Endothelial cell of umbilical vein (primary cell): ENCODE measurements around the gene LRRC74B. TPM values are rescaled to one million over a fixed set of nuclear protein-coding genes. Genes with fewer than 3 reads are reported as not detected.

Experiments
- BruUV-seq: library from RNA; stranded (reverse); fragments of 400-500 nt; replicated peaks from 2 replicates; lab custom pipeline; 2021; lab: Mats Ljungman, UMichigan
- CTCF ChIA-PET: fragments of 300-600, 350-600 bp; sonication (Branson Sonifier 250); formaldehyde crosslinking; loops from one replicate; lab custom pipeline; 2021; ENCODE audit warnings: antibody characterized with exemption, inconsistent platforms; lab: Charles Lee
- POLR2A ChIA-PET: fragments of 300-600, 350-600 bp; sonication (Branson Sonifier 250); formaldehyde crosslinking; loops from one replicate; lab custom pipeline; 2021; ENCODE audit warnings: antibody characterized with exemption, inconsistent platforms; lab: Charles Lee
- DNase-seq: peaks from one replicate; pipeline ENCODE4 v3.0.0-alpha.2; 2011; ENCODE audit warnings: low read depth, low spot score
- FAIRE-seq: peaks from 2 replicates; lab custom pipeline; 2011; peaks lifted over from hg19 to GRCh38; lab: Jason Lieb, UNC
- H2AFZ ChIP-seq: 2 replicates; pipeline ENCODE4 v1.6.0; 2012; ENCODE audit warnings: low read depth, low read length, control low read depth, inconsistent platforms
- H3K27ac ChIP-seq: 2 replicates; pipeline ENCODE4 v1.5.1; 2011; ENCODE audit warnings: low read depth, mild to moderate bottlenecking, control low read depth, low read length, moderate library complexity; ENCODE audit not compliant: insufficient read depth
- H3K27me3 ChIP-seq, 2 experiments: 2 replicates each; pipeline versions ENCODE4 v1.6.0 to v1.6.1; 2011; ENCODE audit warnings: low read length in 2 of 2, mixed read lengths in 1 of 2; ENCODE audit not compliant: control insufficient read depth in 2 of 2, insufficient read depth in 2 of 2
- H3K36me3 ChIP-seq, 2 experiments: 2 replicates in 1 of 2; 3 replicates in 1 of 2; pipeline ENCODE4 v1.5.1; 2011; ENCODE audit warnings: low read length in 2 of 2, mild to moderate bottlenecking in 1 of 2, moderate library complexity in 1 of 2; ENCODE audit not compliant: control insufficient read depth in 2 of 2, insufficient read depth in 2 of 2; ENCODE audit errors: extremely low read depth in 1 of 2
- H3K4me1 ChIP-seq: 3 replicates; pipeline ENCODE4 v1.5.1; 2011; ENCODE audit warnings: mild to moderate bottlenecking, low read length; ENCODE audit not compliant: control insufficient read depth, insufficient read depth; ENCODE audit errors: extremely low read depth
- H3K4me2 ChIP-seq: 2 replicates; pipeline ENCODE4 v1.6.1; 2011; ENCODE audit warnings: low read length, control low read depth, mixed read lengths; ENCODE audit not compliant: insufficient read depth
- H3K4me3 ChIP-seq, 3 experiments: fragments of 200-600 bp in 1 of 3; sonication (generic), shearing (Covaris generic) in 1 of 3; replicated peaks in 1 of 3; 2 replicates each; pipeline ENCODE4 v1.5.1; 2011 to 2016; ENCODE audit warnings: control low read depth in 3 of 3, low read length in 3 of 3, mild to moderate bottlenecking in 2 of 3, inconsistent platforms in 1 of 3, low read depth in 1 of 3, moderate library complexity in 1 of 3; ENCODE audit not compliant: insufficient read depth in 1 of 3
- H3K79me2 ChIP-seq: 2 replicates; pipeline ENCODE4 v1.6.0; 2012; ENCODE audit warnings: low read length, inconsistent platforms; ENCODE audit not compliant: control insufficient read depth, insufficient read depth
- H3K9ac ChIP-seq: replicated peaks from 2 replicates; pipeline ENCODE3; 2011; ENCODE audit warnings: low read length, control low read depth; ENCODE audit not compliant: insufficient read depth; ENCODE audit errors: extremely low read depth
- H3K9me1 ChIP-seq: replicated peaks from 3 replicates; pipeline ENCODE4 v1.6.0; 2011; ENCODE audit warnings: mild to moderate bottlenecking, low read length; ENCODE audit not compliant: control insufficient read depth, insufficient read depth; ENCODE audit errors: extremely low read depth
- H3K9me3 ChIP-seq: replicated peaks from 2 replicates; pipeline ENCODE4 v1.5.1; 2012; ENCODE audit warnings: low read length, inconsistent platforms; ENCODE audit not compliant: control insufficient read depth, insufficient read depth
- H4K20me1 ChIP-seq: replicated peaks from 2 replicates; pipeline ENCODE3; 2011; ENCODE audit warnings: mild to moderate bottlenecking, low read length; ENCODE audit not compliant: control insufficient read depth, insufficient read depth; ENCODE audit errors: extremely low read depth
- EZH2 ChIP-seq: IDR thresholded peaks from 2 replicates; pipeline ENCODE4 v1.6.1; 2012; ENCODE audit warnings: borderline replicate concordance, low read depth, mild to moderate bottlenecking, moderate library complexity, low read length, inconsistent platforms; ENCODE audit not compliant: severe bottlenecking
- FOS ChIP-seq: IDR thresholded peaks from 2 replicates; pipeline ENCODE4 v1.6.1; 2011; ENCODE audit warnings: mild to moderate bottlenecking, low read length, moderate library complexity, borderline replicate concordance; ENCODE audit not compliant: insufficient read depth
- GATA2 ChIP-seq: IDR thresholded peaks from 2 replicates; pipeline ENCODE4 v1.7.0; 2011; ENCODE audit warnings: low read depth, mild to moderate bottlenecking, moderate library complexity, mixed read lengths, low read length; ENCODE audit not compliant: insufficient read length, insufficient read depth
- JUN ChIP-seq: IDR thresholded peaks from 2 replicates; pipeline ENCODE4 v1.6.1; 2011; ENCODE audit warnings: borderline replicate concordance, low read depth; ENCODE audit not compliant: insufficient read length, insufficient read depth
- MYC ChIP-seq: IDR thresholded peaks from one replicate; pipeline ENCODE4 v1.6.1; 2011; ENCODE audit warnings: mild to moderate bottlenecking, low read depth, low read length
- POLR2A ChIP-seq: IDR thresholded peaks from 2 replicates; pipeline ENCODE4 v1.6.1; 2012; ENCODE audit warnings: low read depth, mild to moderate bottlenecking, control low read depth, low read length
- POLR2AphosphoS5 ChIP-seq: IDR thresholded peaks from 2 replicates; pipeline ENCODE4 v1.6.1; 2012; ENCODE audit warnings: low read depth, mild to moderate bottlenecking, control low read depth, low read length, moderate library complexity; ENCODE audit not compliant: insufficient read depth
- dilution Hi-C: fragments of 300-500 bp; cut with MboI; formaldehyde crosslinking; loops from one replicate; pipeline ENCODE4 v1.15.0; 2019; ENCODE audit warnings: low sequenced_read_pairs; ENCODE audit not compliant: extremely low pct_ligation_motif_present
- intact Hi-C: fragments of 100-400 bp; cut with micrococcal nuclease; formaldehyde crosslinking; loops from one replicate; pipeline ENCODE4 v1.10.0; 2022
- polyA plus RNA-seq, 4 experiments: library from polyadenylated mRNA; depleted of rRNA in 3 of 4; stranded (reverse) in 3 of 4; unstranded in 1 of 4; fragments of >200 nt; gene quantifications; 2 replicates each; pipeline versions ENCODE4 v1.2.1 to v1.2.3, GENCODE V29; 2011 to 2012; ENCODE audit warnings: missing spikeins in 1 of 4
- total RNA-seq: library from RNA; stranded (reverse); gene quantifications from 2 replicates; pipeline ENCODE4 v1.2.3, GENCODE V29; 2021
- TF ChIP-seq, protein P1 (sequence below), 2 donors: IDR thresholded peaks; 1 replicate in 1 of 2; 2 replicates in 1 of 2; pipeline ENCODE4 v1.5.1; 2011; ENCODE audit warnings: low read length in 2 of 2, mild to moderate bottlenecking in 2 of 2, moderate library complexity in 2 of 2, control low read depth in 1 of 2, inconsistent platforms in 1 of 2, low read depth in 1 of 2; ENCODE audit not compliant: insufficient read depth in 1 of 2; ENCODE audit errors: extremely low read depth in 1 of 2
- TF ChIP-seq, protein P2 (sequence below): IDR thresholded peaks from 2 replicates; pipeline ENCODE4 v1.6.1; 2011; ENCODE audit not compliant: insufficient read depth, insufficient read length

LRRC74B gene
- total and polyA plus RNA-seq, 2 donors (not counting 3 experiments of a cell fraction or from before 2014, with no cell fraction given): not detected

- intact Hi-C loops (loop anchor here (2.0 kb wide), 1 partner anchor 29 kb away; the partner anchor contains the start of gene P2RX6), dilution Hi-C loops (no loop called here)
- ChIA-PET POLR2A (no interaction called here), CTCF (interaction anchor here (1.5 kb wide), 1 partner anchor 59 kb away, joined by 3 read pairs; no protein-coding TSS in a partner anchor)
- H3K27me3 ChIP-seq: no peaks in the 10 kb centered on the region
- H3K27ac ChIP-seq: no peak overlapping the region
- FAIRE-seq (no peak), DNase-seq (no peak)
- no peak overlapping the region for H3K4me3 ChIP-seq
- no peaks in the 10 kb centered on the region for H4K20me1 ChIP-seq
- no peak overlapping the region for H3K9ac ChIP-seq
- no peaks in the 10 kb centered on the region for H3K9me1 ChIP-seq
- no peaks in the 10 kb centered on the region for H3K9me3 ChIP-seq
- no peak overlapping the region for H3K4me2 ChIP-seq
- no TSS peak for BruUV-seq
- no peaks in the 10 kb centered on the region for H3K79me2 ChIP-seq
- peaks cover 5% of the 10 kb centered on the region for H3K4me1 ChIP-seq
- TF ChIP-seq, protein P1, sequence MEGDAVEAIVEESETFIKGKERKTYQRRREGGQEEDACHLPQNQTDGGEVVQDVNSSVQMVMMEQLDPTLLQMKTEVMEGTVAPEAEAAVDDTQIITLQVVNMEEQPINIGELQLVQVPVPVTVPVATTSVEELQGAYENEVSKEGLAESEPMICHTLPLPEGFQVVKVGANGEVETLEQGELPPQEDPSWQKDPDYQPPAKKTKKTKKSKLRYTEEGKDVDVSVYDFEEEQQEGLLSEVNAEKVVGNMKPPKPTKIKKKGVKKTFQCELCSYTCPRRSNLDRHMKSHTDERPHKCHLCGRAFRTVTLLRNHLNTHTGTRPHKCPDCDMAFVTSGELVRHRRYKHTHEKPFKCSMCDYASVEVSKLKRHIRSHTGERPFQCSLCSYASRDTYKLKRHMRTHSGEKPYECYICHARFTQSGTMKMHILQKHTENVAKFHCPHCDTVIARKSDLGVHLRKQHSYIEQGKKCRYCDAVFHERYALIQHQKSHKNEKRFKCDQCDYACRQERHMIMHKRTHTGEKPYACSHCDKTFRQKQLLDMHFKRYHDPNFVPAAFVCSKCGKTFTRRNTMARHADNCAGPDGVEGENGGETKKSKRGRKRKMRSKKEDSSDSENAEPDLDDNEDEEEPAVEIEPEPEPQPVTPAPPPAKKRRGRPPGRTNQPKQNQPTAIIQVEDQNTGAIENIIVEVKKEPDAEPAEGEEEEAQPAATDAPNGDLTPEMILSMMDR (IDR thresholded peaks at IDR 0.05; ENCODE audit: extremely low read depth in 1 of 2, insufficient read depth in 1 of 2, low read depth in 1 of 2, low read length in 2 of 2): no peak
- TF ChIP-seq EZH2 (no peak), POLR2A (no peak), MYC (no peak), GATA2 (no peak), JUN (no peak), FOS (no peak), POLR2AphosphoS5 (no peak)
- TF ChIP-seq, protein P2, sequence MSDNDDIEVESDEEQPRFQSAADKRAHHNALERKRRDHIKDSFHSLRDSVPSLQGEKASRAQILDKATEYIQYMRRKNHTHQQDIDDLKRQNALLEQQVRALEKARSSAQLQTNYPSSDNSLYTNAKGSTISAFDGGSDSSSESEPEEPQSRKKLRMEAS: no peak
- no peak overlapping the region for H2AFZ ChIP-seq
- H3K36me3 ChIP-seq: no peaks in the 10 kb centered on the region
Observed at GRCh38 chr22:21043860-21044535, 1.7 kb upstream of the LRRC74B start.
